Panc1 (cell line): Measurements from ENCODE around the gene SYTL5. TPM values are rescaled to one million over a fixed set of nuclear protein-coding genes. Genes with fewer than 3 reads are reported as not detected.

Experiments
- ATAC-seq: fragments of 200-7000 bp; cut with Tn5 transposase; 2 replicates; pipeline ENCODE4 v1.9.1; 2020; ENCODE audit warnings: mild to moderate bottlenecking, moderate library complexity
- BruUV-seq: library from RNA; stranded (reverse); fragments of 400-500 nt; replicated peaks from 2 replicates; lab custom pipeline; 2021; lab: Mats Ljungman, UMichigan
- CTCF ChIA-PET: fragments of 300-600 bp; sonication (Branson Sonifier 250); formaldehyde crosslinking; loops from one replicate; lab custom pipeline; 2022; ENCODE audit warnings: antibody characterized with exemption; lab: Charles Lee
- POLR2A ChIA-PET: fragments of 300-600 bp; sonication (Branson Sonifier 250); formaldehyde crosslinking; loops from one replicate; lab custom pipeline; 2022; ENCODE audit warnings: antibody characterized with exemption; lab: Charles Lee
- DNase-seq: peaks from one replicate; pipeline ENCODE4 v3.0.0-alpha.2; 2010; ENCODE audit warnings: low read depth, low spot score
- H3K27ac ChIP-seq: 2 replicates; pipeline ENCODE4 v1.5.1; 2011; ENCODE audit warnings: mild to moderate bottlenecking, low read length, inconsistent platforms
- H3K27me3 ChIP-seq: fragments of 200-500 bp; sonication (Bioruptor generic); 2 replicates; pipeline ENCODE4 v1.6.0; 2014; ENCODE audit warnings: low read length, inconsistent platforms; ENCODE audit not compliant: control insufficient read depth, insufficient read depth
- H3K36me3 ChIP-seq: fragments of 200-500 bp; sonication (Bioruptor generic); 2 replicates; pipeline ENCODE4 v1.5.1; 2014; ENCODE audit warnings: inconsistent platforms, mild to moderate bottlenecking, low read length, moderate library complexity; ENCODE audit not compliant: control insufficient read depth, insufficient read depth
- H3K4me1 ChIP-seq: 2 replicates; pipeline ENCODE4 v1.5.1; 2011; ENCODE audit warnings: inconsistent platforms, mild to moderate bottlenecking, low read length, moderate library complexity; ENCODE audit not compliant: control insufficient read depth, insufficient read depth
- H3K4me3 ChIP-seq, 2 experiments: 2 replicates each; pipeline ENCODE4 v1.5.1; 2011 to 2012; ENCODE audit warnings: low read depth in 2 of 2, low read length in 2 of 2, mild to moderate bottlenecking in 2 of 2, inconsistent platforms in 1 of 2, moderate library complexity in 1 of 2
- H3K9me3 ChIP-seq: fragments of 200-500 bp; sonication (Bioruptor generic); 2 replicates; pipeline ENCODE4 v1.5.1; 2014; ENCODE audit warnings: low read depth, mild to moderate bottlenecking, inconsistent platforms, low read length, moderate library complexity; ENCODE audit not compliant: control insufficient read depth, insufficient read depth
- CTCF ChIP-seq: fragments of 450-650 bp; IDR thresholded peaks from 2 replicates; pipeline ENCODE4 v1.5.1; 2017; ENCODE audit warnings: mild to moderate bottlenecking
- POLR2AphosphoS5 ChIP-seq: IDR thresholded peaks from 2 replicates; pipeline ENCODE4 v1.6.1; 2012; ENCODE audit warnings: mild to moderate bottlenecking, low read depth, low read length, moderate library complexity
- REST ChIP-seq, 2 experiments: IDR thresholded peaks; 2 replicates each; pipeline ENCODE4 v1.6.1; 2011 to 2012; ENCODE audit warnings: low read depth in 2 of 2, control low read depth in 1 of 2, low read length in 1 of 2, mild to moderate bottlenecking in 1 of 2, moderate library complexity in 1 of 2; ENCODE audit not compliant: insufficient read depth in 1 of 2
- SIN3A ChIP-seq: IDR thresholded peaks from 2 replicates; pipeline ENCODE4 v1.6.1; 2012; ENCODE audit warnings: low read depth, mild to moderate bottlenecking, low read length, moderate library complexity, borderline replicate concordance; ENCODE audit not compliant: insufficient read depth
- TCF7L2 ChIP-seq: IDR thresholded peaks from 2 replicates; pipeline ENCODE4 v1.6.1; 2011; ENCODE audit warnings: mild to moderate bottlenecking, low read depth, low read length, inconsistent platforms
- in situ Hi-C: cut with HindIII; loops from 2 replicates; pipeline ENCODE4 v1.10.0; 2016; ENCODE audit warnings: low sequenced_read_pairs, low pct_unique_long_range_greater_than_20kb
- intact Hi-C: fragments of 100-400 bp; cut with micrococcal nuclease; formaldehyde crosslinking; loops from one replicate; pipeline ENCODE4 v1.10.0; 2022; ENCODE audit not compliant: unreplicated experiment
- total RNA-seq: library from RNA; stranded (reverse); gene quantifications from one replicate; pipeline ENCODE4 v1.2.1, GENCODE V29; 2021; ENCODE audit not compliant: unreplicated experiment

The SYTL5 gene
- total RNA-seq, 1 experiment from 2014 or later, result 0.08 TPM

DNA sequence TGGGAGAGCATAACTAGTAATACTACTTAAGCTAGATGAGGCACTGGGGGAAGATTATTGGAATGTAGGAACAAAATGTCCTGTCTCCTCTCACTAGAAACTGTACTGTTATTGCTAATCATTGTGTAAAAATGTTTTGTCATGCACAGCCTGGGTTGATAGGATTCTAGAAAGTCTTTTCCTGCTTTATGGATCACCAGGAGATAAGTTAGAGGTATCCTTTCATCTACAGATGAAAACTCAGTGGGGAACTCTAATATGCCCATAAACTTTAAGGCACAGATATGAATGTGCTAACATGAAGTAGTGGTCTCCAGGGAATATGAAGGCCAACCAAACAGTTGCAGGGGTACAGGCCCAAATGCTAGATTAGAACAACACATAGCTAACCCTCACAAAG is 156.8 kb downstream of the SYTL5 start:
- CTCF ChIA-PET, result no interaction called here
- no peaks in the 10 kb centered on the region for H3K36me3 ChIP-seq
- BruUV-seq, result no TSS peak
- no peaks in the 10 kb centered on the region for H3K4me1 ChIP-seq
- ATAC-seq (no peak), DNase-seq (no peak)
- no peaks in the 10 kb centered on the region for H3K9me3 ChIP-seq
- intact Hi-C loops (no loop called here), in situ Hi-C loops (no loop called here)
- POLR2A ChIA-PET, result no interaction called here
- no peak overlapping the region for H3K27ac ChIP-seq
- no peaks in the 10 kb centered on the region for H3K27me3 ChIP-seq
- H3K4me3 ChIP-seq, result no peak overlapping the region
- TF ChIP-seq SIN3A, result no peak
- TF ChIP-seq REST (IDR thresholded peaks at IDR 0.05; ENCODE audit: insufficient read depth in 1 of 2, low read depth in 2 of 2, low read length in 1 of 2), result no peak
- TF ChIP-seq POLR2AphosphoS5, result no peak
- no peak for TF ChIP-seq TCF7L2
- TF ChIP-seq CTCF, result no peak

GRCh38 chrX:38165023-38165422 is 158.7 kb downstream of the SYTL5 start:
- POLR2A ChIA-PET, result no interaction called here
- Histone ChIP-seq H3K9me3 (no peaks in the 10 kb centered on the region), H3K4me3 (no peak overlapping the region), H3K36me3 (no peaks in the 10 kb centered on the region), H3K4me1 (no peaks in the 10 kb centered on the region), H3K27me3 (no peaks in the 10 kb centered on the region), H3K27ac (no peak overlapping the region)
- no peak for TF ChIP-seq POLR2AphosphoS5
- TF ChIP-seq REST (IDR thresholded peaks at IDR 0.05; ENCODE audit: insufficient read depth in 1 of 2, low read depth in 2 of 2, low read length in 1 of 2), result no peak
- no peak for TF ChIP-seq TCF7L2
- TF ChIP-seq SIN3A, result no peak
- no peak for TF ChIP-seq CTCF
- no TSS peak for BruUV-seq
- no peak for DNase-seq
- intact Hi-C loops (no loop called here), in situ Hi-C loops (no loop called here)
- no peak for ATAC-seq
- CTCF ChIA-PET, result no interaction called here
